Neural crest cell (in vitro differentiated cells): Measurements from ENCODE around the gene SLC22A3. TPM values are rescaled to one million over a fixed set of nuclear protein-coding genes. Genes with fewer than 3 reads are reported as not detected.

Source experiments
- DNase-seq: peaks from one replicate; pipeline ENCODE4 v3.0.0; 2021; ENCODE audit warnings: low read depth, mixed read lengths, low spot score
- H3K27ac Mint-ChIP-seq: one replicate; pipeline ENCODE4 v1.8.0; 2021; ENCODE audit warnings: mild to moderate bottlenecking, mixed read lengths; ENCODE audit not compliant: unreplicated experiment
- H3K27me3 Mint-ChIP-seq: 2 replicates; pipeline ENCODE4 v1.8.0; 2021; ENCODE audit warnings: low read depth, mild to moderate bottlenecking, mixed read lengths
- H3K36me3 Mint-ChIP-seq: 2 replicates; pipeline ENCODE4 v1.8.0; 2021; ENCODE audit warnings: low read depth, mild to moderate bottlenecking, mixed read lengths
- H3K4me1 Mint-ChIP-seq: 2 replicates; pipeline ENCODE4 v1.8.0; 2021; ENCODE audit warnings: mixed read lengths
- H3K4me3 Mint-ChIP-seq: one replicate; pipeline ENCODE4 v1.8.0; 2021; ENCODE audit warnings: mild to moderate bottlenecking, mixed read lengths
- H3K9me3 Mint-ChIP-seq: 2 replicates; pipeline ENCODE4 v1.8.0; 2021; ENCODE audit warnings: mixed read lengths
- CTCF ChIP-seq: fragments of 200-600 bp; sonication (generic); conservative IDR thresholded peaks from 2 replicates; pipeline ENCODE4 v1.5.0; 2021; ENCODE audit warnings: antibody characterized with exemption, mild to moderate bottlenecking
- total RNA-seq: library from RNA; stranded (reverse); gene quantifications from 2 replicates; pipeline ENCODE4 v1.2.1, GENCODE V29; 2021

Gene SLC22A3
- total RNA-seq, 1 donor from 2014 or later: 0.12 TPM

DNA sequence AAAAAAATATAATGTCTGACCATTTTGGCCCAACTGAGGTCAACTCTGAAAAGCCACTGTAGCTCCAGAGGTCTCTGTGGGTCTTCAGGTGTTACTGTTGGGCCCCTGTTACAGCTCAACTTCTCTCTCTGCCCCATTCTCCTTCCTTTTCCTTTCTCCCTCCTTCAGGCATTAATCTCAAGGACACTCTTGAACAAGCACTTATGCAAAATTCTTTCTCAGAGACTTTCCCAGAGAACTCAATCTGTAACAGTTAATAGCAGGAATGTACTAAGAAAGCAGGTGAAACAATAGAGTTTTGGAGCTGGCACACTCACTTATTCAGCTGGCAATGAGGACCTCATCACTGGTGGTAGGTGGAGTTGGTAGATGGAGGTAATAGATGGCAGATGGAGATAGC, 31.9 kb upstream of the SLC22A3 start:
- peaks cover 9% of the 10 kb centered on the region for H3K36me3 Mint-ChIP-seq
- no peak overlapping the region for H3K27ac Mint-ChIP-seq
- H3K4me3 Mint-ChIP-seq: no peak overlapping the region
- H3K4me1 Mint-ChIP-seq: no peaks in the 10 kb centered on the region
- H3K27me3 Mint-ChIP-seq: no peaks in the 10 kb centered on the region
- TF ChIP-seq CTCF: no peak
- DNase-seq: no peak
- H3K9me3 Mint-ChIP-seq: peaks cover 23% of the 10 kb centered on the region

DNA sequence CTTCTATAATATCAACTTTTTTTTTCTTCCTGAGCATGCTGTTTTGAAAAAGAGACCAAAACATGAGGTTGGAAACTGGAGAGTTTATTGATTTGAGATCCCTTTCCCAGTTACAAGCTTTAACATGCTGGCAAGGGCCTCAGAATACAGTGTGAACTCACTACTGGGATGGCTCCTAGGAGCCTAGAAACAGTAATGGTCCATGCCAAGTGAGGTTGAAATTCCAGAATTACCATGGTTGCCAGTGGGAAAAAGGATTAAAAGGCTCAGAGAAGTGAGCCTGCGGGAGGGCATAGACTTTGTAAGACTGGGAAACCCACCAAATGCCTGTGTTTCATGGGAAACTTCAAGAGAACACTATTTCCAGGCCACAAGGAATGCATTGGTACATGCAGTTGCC, 28.9 kb upstream of the SLC22A3 start:
- Mint-ChIP-seq H3K27ac (no peak overlapping the region), H3K4me3 (no peak overlapping the region), H3K4me1 (no peaks in the 10 kb centered on the region), H3K36me3 (peaks cover 2% of the 10 kb centered on the region), H3K9me3 (peaks cover 16% of the 10 kb centered on the region), H3K27me3 (no peaks in the 10 kb centered on the region)
- TF ChIP-seq CTCF: no peak
- DNase-seq: no peak

GRCh38 chr6:160321729-160322505, 26.3 kb upstream of the SLC22A3 start:
- Mint-ChIP-seq H3K9me3 (peaks cover 10% of the 10 kb centered on the region), H3K36me3 (peaks cover 2% of the 10 kb centered on the region), H3K4me1 (no peaks in the 10 kb centered on the region), H3K4me3 (no peak overlapping the region), H3K27ac (no peak overlapping the region), H3K27me3 (no peaks in the 10 kb centered on the region)
- TF ChIP-seq CTCF: no peak
- no peak for DNase-seq

DNA sequence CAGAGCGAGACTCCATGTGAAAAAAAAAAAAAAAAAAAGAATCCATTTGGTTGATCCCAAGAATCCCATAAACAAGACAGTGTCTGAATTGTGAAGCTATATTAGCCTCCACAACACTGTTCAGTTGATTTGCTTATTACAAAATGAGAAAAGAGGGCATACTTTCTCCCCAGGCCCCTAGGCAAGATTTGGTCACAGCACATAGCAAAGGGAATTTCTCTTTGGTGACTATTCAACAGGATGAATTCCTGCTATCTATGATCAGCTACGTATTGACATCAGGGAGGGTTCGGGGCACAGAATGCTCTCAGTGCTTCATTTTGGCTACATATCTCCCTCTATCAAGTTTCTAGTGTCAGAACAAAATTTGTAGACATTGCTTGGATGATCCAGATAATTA, 20.2 kb upstream of the SLC22A3 start:
- H3K9me3 Mint-ChIP-seq: no peaks in the 10 kb centered on the region
- H3K36me3 Mint-ChIP-seq: no peaks in the 10 kb centered on the region
- TF ChIP-seq CTCF: no peak
- DNase-seq: no peak
- peaks cover 21% of the 10 kb centered on the region for H3K27me3 Mint-ChIP-seq
- no peaks in the 10 kb centered on the region for H3K4me1 Mint-ChIP-seq
- no peak overlapping the region for H3K4me3 Mint-ChIP-seq
- H3K27ac Mint-ChIP-seq: no peak overlapping the region

DNA sequence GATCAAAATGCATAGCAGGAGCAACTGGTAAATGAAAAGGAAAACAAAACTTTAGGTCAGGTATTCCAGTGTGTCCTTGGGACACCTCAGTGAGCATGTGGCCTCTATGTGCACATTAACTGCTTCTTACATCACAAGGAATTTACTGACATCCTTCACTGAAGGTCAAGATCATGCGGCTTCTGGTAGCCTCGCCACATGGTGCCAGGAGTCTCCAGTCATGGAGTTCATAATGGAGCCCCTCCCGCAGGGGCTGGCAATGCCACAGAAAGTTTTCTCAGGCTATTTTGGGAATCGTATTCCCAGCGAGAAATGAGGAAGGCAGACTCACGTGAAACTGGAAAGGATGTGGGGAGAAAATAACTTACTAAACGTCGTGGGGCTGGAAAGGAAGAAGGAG, 19.7 kb upstream of the SLC22A3 start:
- Mint-ChIP-seq H3K4me1 (no peaks in the 10 kb centered on the region), H3K27me3 (peaks cover 26% of the 10 kb centered on the region), H3K27ac (no peak overlapping the region), H3K36me3 (no peaks in the 10 kb centered on the region), H3K4me3 (no peak overlapping the region), H3K9me3 (peaks cover 3% of the 10 kb centered on the region)
- DNase-seq: no peak
- TF ChIP-seq CTCF: no peak
